ENCODE data around the gene METAP1D.

DNA sequence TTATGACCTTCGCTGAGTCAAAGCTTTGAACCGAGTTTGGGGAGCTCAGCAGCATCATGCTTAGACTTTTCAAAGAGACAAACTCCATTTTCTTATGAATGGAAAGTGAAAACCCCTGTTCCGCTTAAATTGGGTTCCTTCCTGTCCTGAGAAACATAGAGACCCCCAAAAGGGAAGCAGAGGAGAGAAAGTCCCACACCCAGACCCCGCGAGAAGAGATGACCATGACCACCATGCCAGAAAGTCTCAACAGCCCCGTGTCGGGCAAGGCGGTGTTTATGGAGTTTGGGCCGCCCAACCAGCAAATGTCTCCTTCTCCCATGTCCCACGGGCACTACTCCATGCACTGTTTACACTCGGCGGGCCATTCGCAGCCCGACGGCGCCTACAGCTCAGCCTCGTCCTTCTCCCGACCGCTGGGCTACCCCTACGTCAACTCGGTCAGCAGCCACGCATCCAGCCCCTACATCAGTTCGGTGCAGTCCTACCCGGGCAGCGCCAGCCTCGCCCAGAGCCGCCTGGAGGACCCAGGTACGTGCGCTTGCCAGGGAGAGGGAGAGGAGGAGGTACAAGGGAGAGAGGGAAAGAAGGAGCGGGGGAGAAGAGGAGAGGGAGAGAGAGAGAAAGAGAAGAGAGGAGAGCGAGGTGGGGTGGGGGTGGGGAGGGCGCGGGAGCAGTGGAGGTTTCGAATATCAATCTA is 85.9 kb downstream of the METAP1D start, which contains the start of gene DLX1:
- TF ChIP-seq CTCF (IDR thresholded peaks at IDR 0.05) (no peak), EP300 (IDR thresholded peaks at IDR 0.05) (no peak)

Data from suprapubic skin (tissue), 3 donors.